Stomach (tissue), 9 donors: ENCODE measurements around the gene MTERF2. TPM values are rescaled to one million over a fixed set of nuclear protein-coding genes. Genes with fewer than 3 reads are reported as not detected.
"Not testable (repeated sequence)": the region's sequence is repeated elsewhere in the genome, so short reads cannot be mapped to it uniquely, and the experiment has no call there.

Experiments used
- DNase-seq, 2 donors: peaks; one replicate each; pipeline versions ENCODE4 v3.0.0 to v3.0.0-alpha.2; 2013 to 2019
- H3K27ac ChIP-seq, 5 donors: fragments of 200-600 bp in 4 of 5; sonication (generic) in 4 of 5; one replicate each; pipeline ENCODE4 v1.5.1; 2013 to 2019; ENCODE audit warnings: mild to moderate bottlenecking in 1 of 5, moderate library complexity in 1 of 5
- H3K27me3 ChIP-seq, 3 donors: fragments of 200-600 bp; sonication (generic); one replicate each; pipeline ENCODE4 v1.5.1; 2017 to 2019; ENCODE audit warnings: mixed run types in 1 of 3
- H3K36me3 ChIP-seq, 4 donors: fragments of 200-600 bp; sonication (generic); 1 replicate in 3 of 4; 2 replicates in 1 of 4; pipeline ENCODE4 v1.5.1; 2016 to 2019
- H3K4me1 ChIP-seq, 4 donors: fragments of 200-600 bp; sonication (generic); one replicate each; pipeline ENCODE4 v1.5.1; 2016 to 2019
- H3K4me3 ChIP-seq, 4 donors: fragments of 200-600 bp; sonication (generic) in 3 of 4; one replicate each; pipeline ENCODE4 v1.5.1; 2016 to 2019; ENCODE audit warnings: mild to moderate bottlenecking in 1 of 4
- H3K9me3 ChIP-seq, 4 donors: fragments of 200-600 bp; sonication (generic); one replicate each; pipeline ENCODE4 v1.5.1; 2016 to 2019
- EP300 ChIP-seq: sonication (generic); formaldehyde crosslinking; IDR thresholded peaks from one replicate; pipeline ENCODE4 v1.6.1; 2017; ENCODE audit warnings: antibody characterized with exemption
- POLR2A ChIP-seq, 4 donors: fragments of 450-650 bp; IDR thresholded peaks; one replicate each; pipeline ENCODE4 v1.6.1; 2016; ENCODE audit warnings: antibody characterized with exemption in 4 of 4, control low read depth in 2 of 4, mild to moderate bottlenecking in 1 of 4, moderate library complexity in 1 of 4
- POLR2AphosphoS5 ChIP-seq, 3 donors: sonication (generic); formaldehyde crosslinking; IDR thresholded peaks; one replicate each; pipeline ENCODE4 v1.6.1; 2016; ENCODE audit warnings: antibody characterized with exemption in 3 of 3
- WGBS, 5 donors: extraction: QIAGEN DNeasy Blood & Tissue Kit in 3 of 5; methylation state at CpG; one replicate each; pipeline versions ENCODE4 v1.1.5 to v1.1.7; 2013 to 2018; 5-methylcytosine and 5-hydroxymethylcytosine counted together
- intact Hi-C: fragments of 100-400 bp; cut with DNase I; formaldehyde crosslinking; loops from one replicate; pipeline ENCODE4 v1.15.1; 2023; ENCODE audit warnings: low total_unique reads
- polyA plus RNA-seq, 3 donors: library from polyadenylated mRNA; stranded (reverse); fragments of 200-250 nt; gene quantifications; one replicate each; pipeline ENCODE4 v1.2.3, GENCODE V29; 2013
- total RNA-seq, 5 donors: library from RNA; depleted of rRNA; stranded (reverse); fragments of >200 nt; gene quantifications; one replicate each; pipeline versions ENCODE4 v1.1.0 to v1.2.3, GENCODE V29; 2014 to 2016
- TF ChIP-seq, protein P1 (sequence below), 7 experiments: fragments of 450-650 bp in 4 of 7; fragments of 200-600 bp in 3 of 7; sonication (generic) in 3 of 7; IDR thresholded peaks; one replicate each; pipeline ENCODE4 v1.5.1; 2016 to 2019; ENCODE audit warnings: antibody characterized with exemption in 7 of 7, control low read depth in 2 of 7, mild to moderate bottlenecking in 1 of 7
- donor health status: healthy with polysubstance abuse.
- donor health status: Bipolar disorder and iron deficiency.
- donor health status: healthy.

Gene MTERF2
- total and polyA plus RNA-seq, 8 donors = 9.0 to 32.5 (median 17.0) TPM

DNA sequence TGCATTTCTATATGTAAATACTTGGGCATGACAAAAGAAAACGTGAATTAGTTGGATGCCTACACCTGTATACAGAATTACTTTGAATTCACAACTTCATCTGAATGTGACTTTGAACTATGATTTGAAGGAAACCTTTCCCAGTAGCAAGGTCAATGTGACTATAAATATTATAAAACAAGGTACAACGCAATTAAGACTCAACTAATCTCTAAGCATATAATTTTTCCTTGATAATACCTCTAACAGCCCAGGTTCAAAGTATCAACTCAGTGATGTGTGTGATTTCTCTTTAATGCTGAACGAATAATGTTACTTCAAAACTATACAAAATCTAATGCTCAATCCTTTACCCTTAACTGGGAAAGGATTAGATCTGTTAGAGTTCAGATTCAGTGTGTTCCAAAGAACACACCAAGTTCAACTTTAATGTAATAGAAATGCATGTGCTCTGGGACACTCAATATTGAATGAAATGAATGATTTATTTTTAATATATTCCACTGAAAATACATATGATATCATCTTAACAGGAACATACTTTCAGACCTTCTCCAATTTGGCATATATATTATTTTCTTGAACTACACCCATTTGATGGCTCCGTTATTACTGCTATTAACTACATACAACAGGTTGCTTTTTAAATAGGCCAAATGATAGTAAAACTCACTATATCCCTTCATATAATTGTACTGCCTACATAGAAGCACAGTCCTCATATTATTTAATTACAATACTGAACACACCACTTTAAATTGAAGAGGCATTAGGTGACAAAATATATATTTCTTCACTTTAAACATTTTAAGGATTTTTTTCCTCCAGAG is 40.1 kb upstream of the MTERF2 start:
- Histone ChIP-seq H3K36me3 (no peaks in the 10 kb centered on the region), H3K27ac (peak overlapping the region in 4 of 5 donors; percentile 71 to 86 (median 78)), H3K9me3 (no peaks in the 10 kb centered on the region), H3K4me3 (no peak overlapping the region), H3K27me3 (no peaks in the 10 kb centered on the region), H3K4me1 (peaks cover 19 to 64% (median 46%) of the 10 kb centered on the region in 4 donors)
- TF ChIP-seq EP300 (no peak), POLR2AphosphoS5 (IDR thresholded peaks at IDR 0.05) (no peak), POLR2A (IDR thresholded peaks at IDR 0.05) (no peak)
- intact Hi-C loops = no loop called here
- 21 to 36% (median 28%) methylated on average over 4 of the region's 4 CpGs for WGBS, 5 donors
- DNase-seq = peak in 1 of 2 donors; percentile 36

DNA sequence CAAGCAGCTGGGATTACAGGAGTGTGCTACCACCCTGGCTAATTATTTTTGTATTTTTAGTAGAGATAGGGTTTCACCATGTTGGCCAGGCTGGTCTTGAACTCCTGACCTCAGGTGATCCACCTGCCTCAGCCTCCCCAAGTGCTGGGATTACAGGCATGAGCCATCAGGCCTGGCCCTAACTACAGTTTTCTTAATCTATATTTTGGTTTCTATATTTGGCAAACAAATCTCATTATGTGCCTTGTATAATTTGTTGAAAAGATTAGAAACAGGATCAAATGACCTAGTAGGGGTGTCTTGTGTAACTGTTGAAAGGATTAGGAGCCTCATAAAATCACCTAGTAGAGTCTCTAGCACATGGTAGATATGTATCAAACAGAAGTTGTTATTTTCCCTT is 39.4 kb upstream of the MTERF2 start:
- H3K27ac ChIP-seq = peak overlapping the region; percentile 4 to 86 (median 71)
- H3K36me3 ChIP-seq, H3K9me3 ChIP-seq, intact Hi-C loops, H3K4me3 ChIP-seq, DNase-seq, H3K27me3 ChIP-seq: not testable (repeated sequence)
- H3K4me1 ChIP-seq = peaks cover 19 to 59% (median 44%) of the 10 kb centered on the region in 4 donors

DNA sequence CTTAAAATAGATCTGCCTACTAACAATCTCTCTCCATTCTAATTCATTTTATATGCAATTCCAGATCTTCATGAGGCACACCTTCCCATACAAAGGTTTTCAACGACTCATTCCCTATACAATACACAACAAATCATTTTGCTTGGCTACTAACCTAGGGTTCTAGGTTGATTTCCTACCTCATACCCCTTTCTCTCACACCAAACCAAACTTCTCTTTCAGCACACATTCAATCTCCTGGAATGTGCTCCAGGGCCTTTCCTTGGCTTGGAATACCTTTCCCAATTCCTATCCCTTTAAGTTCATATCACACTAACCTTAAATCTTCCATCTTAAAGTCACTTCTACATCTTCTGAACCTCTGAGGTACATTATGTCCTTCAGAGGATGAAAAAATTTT is 38.7 kb upstream of the MTERF2 start:
- H3K4me1 ChIP-seq = peaks cover 19 to 53% (median 40%) of the 10 kb centered on the region in 4 donors
- peaks cover 0 to 9% (median 4%) of the 10 kb centered on the region in 4 donors for H3K36me3 ChIP-seq
- intact Hi-C loops = no loop called here
- H3K27ac ChIP-seq = peak overlapping the region in 2 of 5 donors; percentile 36 to 86
- TF ChIP-seq POLR2A (IDR thresholded peaks at IDR 0.05) = no peak
- TF ChIP-seq, protein P1, sequence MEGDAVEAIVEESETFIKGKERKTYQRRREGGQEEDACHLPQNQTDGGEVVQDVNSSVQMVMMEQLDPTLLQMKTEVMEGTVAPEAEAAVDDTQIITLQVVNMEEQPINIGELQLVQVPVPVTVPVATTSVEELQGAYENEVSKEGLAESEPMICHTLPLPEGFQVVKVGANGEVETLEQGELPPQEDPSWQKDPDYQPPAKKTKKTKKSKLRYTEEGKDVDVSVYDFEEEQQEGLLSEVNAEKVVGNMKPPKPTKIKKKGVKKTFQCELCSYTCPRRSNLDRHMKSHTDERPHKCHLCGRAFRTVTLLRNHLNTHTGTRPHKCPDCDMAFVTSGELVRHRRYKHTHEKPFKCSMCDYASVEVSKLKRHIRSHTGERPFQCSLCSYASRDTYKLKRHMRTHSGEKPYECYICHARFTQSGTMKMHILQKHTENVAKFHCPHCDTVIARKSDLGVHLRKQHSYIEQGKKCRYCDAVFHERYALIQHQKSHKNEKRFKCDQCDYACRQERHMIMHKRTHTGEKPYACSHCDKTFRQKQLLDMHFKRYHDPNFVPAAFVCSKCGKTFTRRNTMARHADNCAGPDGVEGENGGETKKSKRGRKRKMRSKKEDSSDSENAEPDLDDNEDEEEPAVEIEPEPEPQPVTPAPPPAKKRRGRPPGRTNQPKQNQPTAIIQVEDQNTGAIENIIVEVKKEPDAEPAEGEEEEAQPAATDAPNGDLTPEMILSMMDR (IDR thresholded peaks at IDR 0.05) = no peak
- no peak for TF ChIP-seq POLR2AphosphoS5 (IDR thresholded peaks at IDR 0.05)
- TF ChIP-seq EP300 = no peak
- no peaks in the 10 kb centered on the region for H3K27me3 ChIP-seq
- H3K4me3 ChIP-seq = no peak overlapping the region
- no peak for DNase-seq
- H3K9me3 ChIP-seq = no peaks in the 10 kb centered on the region
- 66 to 88% (median 84%) methylated on average over 1 of the region's 1 CpG for WGBS, 5 donors

DNA sequence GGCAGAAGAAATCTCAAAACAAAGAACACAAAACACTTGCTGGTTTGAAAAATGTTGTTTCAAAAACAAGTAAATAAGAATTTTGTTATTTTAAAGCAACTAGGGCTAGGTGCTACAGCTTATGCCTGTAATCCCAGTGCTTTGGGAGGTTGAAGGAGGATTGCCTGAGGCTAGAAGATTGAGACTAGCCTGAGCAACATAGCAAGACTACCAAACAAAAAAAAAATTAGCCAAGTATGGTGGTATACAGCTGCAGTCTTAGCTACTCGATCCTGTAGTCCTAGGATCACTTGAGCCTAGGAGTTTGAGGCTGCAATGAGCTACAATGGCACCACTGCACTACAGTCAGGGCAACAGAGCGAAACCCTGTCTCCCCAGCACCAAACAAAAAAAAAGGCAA is 32.6 kb upstream of the MTERF2 start:
- Histone ChIP-seq H3K4me1 (no peaks in the 10 kb centered on the region), H3K36me3 (peaks cover 0 to 20% (median 10%) of the 10 kb centered on the region in 4 donors), H3K27ac (no peak overlapping the region), H3K27me3 (no peaks in the 10 kb centered on the region), H3K4me3 (no peak overlapping the region), H3K9me3 (no peaks in the 10 kb centered on the region)
- 93 to 97% (median 96%) methylated on average over 2 of the region's 2 CpGs for WGBS, 5 donors
- TF ChIP-seq POLR2A (IDR thresholded peaks at IDR 0.05) (no peak), EP300 (no peak), POLR2AphosphoS5 (IDR thresholded peaks at IDR 0.05) (no peak)
- TF ChIP-seq, protein P1 (IDR thresholded peaks at IDR 0.05) = no peak
- intact Hi-C loops = no loop called here
- DNase-seq = no peak

DNA sequence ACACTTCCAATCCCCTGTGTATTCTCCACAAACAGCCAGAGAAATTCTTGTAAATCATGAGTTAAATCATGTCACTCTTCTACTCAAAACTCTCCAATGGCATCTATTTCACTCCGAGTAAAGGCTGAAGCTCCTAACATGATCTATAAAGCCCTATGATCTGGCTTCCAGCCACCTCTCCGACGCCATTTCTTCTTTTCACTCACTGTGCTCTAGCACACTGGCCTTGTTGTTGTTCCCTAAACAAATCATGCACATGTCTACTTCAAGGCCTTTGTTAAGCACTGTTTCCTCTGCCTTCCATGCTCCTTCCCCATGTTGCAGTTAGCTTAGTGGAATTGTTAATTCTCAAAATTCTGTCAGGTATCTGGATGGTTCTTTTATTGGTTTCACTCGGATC is 30.1 kb upstream of the MTERF2 start:
- WGBS, 5 donors = 91 to 97% (median 93%) methylated on average over 4 of the region's 4 CpGs
- H3K27me3 ChIP-seq = no peaks in the 10 kb centered on the region
- TF ChIP-seq POLR2AphosphoS5 (IDR thresholded peaks at IDR 0.05) (no peak), POLR2A (IDR thresholded peaks at IDR 0.05) (no peak), EP300 (no peak)
- TF ChIP-seq, protein P1 (IDR thresholded peaks at IDR 0.05) = no peak
- no peak overlapping the region for H3K4me3 ChIP-seq
- DNase-seq = no peak
- H3K36me3 ChIP-seq = peaks cover 0 to 20% (median 10%) of the 10 kb centered on the region in 4 donors
- H3K27ac ChIP-seq = no peak overlapping the region
- H3K4me1 ChIP-seq = no peaks in the 10 kb centered on the region
- no peaks in the 10 kb centered on the region for H3K9me3 ChIP-seq
- intact Hi-C loops = no loop called here
